ENCODE data around the gene ERMP1.

The ERMP1 gene

DNA sequence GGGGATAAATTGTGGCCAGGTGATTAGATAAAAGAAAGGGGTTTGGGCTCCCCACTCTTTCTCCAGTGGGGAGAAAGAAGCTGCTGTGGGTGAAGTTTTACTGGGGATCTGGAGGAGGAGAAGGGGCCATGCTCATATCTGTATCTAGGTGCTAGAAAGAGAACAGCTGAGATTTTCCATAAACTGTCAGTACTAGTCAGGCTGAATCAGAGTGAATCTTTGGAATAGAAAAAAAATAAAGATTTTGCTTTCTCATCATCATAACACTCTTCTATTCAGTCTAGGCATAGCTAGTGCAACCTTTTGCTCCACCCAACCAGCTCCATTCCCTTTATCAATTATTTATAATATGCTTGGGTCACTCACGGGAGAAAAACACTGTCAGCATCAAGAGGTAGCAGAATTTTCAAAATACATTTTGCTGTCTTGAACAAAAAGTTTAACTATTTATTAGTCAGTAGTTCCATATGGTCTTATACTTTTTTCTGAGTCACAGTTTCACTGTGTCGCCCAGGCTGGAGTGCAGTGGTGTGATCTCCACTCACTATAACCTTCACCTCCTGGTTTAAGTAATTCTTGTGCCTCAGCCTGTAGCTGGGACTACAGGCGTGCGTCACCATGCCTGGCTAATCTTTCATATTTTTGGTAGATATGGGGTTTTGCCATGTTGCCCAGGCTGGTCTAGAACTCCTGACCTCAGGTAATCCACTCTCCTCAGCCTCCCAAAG is 21.3 kb upstream of the ERMP1 start:
- no peak for DNase-seq (ENCODE audit: low read depth)

GRCh38 chr9:5853617-5854016 is 20.7 kb upstream of the ERMP1 start:
- no peak for DNase-seq (ENCODE audit: low read depth)

GRCh38 chr9:5852987-5853386 is 20.1 kb upstream of the ERMP1 start:
- DNase-seq (ENCODE audit: low read depth) = no peak

- peak; percentile 77 for DNase-seq (ENCODE audit: low read depth)
These were observed 18.5 kb upstream of the ERMP1 start for GRCh38 chr9:5851445-5851844.

- DNase-seq (ENCODE audit: low read depth) = no peak
These were observed 17.8 kb upstream of the ERMP1 start for GRCh38 chr9:5850724-5851122.

GRCh38 chr9:5848372-5848882 is 15.5 kb upstream of the ERMP1 start:
- DNase-seq (ENCODE audit: low read depth) = no peak

DNA sequence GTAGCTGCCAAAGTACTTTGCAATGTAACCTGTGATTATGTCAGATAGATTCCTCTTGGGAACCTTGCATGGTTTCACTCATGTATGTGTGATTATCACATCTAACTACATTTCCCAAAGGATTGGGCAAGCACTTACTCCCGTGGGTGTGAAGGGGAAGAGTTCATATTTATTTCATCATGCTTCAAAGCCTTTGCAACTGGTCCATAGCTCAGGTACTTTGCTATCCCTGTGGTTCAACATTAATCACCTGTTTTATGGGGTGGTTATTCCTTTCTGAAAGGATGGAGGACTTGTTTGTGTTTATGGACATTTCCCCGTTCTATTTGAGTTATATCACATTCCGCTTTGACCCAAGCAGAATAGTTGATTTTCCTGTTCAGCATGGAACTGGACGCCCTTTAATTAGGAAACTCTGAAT is 13.6 kb upstream of the ERMP1 start:
- no peak for DNase-seq (ENCODE audit: low read depth)

GRCh38 chr9:5846096-5846495 is 13.2 kb upstream of the ERMP1 start:
- DNase-seq (ENCODE audit: low read depth) = no peak

DNA sequence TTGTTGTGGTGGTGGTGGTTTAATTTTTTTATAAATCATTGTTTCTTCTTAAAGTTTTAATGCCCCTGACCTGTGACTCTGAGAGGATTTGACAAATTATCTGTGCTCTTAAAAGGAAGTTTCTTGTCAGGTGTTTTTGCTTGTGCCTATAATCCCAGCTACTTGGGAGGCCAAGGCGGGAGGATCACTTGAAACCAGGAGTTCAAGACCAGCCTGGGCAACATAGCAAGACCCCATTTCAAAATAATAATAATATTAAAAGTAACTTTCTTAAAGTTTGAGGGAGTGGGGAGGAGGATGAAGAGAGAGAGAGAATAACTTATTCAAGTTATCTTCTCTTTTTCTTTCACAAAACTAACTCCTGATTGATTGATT is 12.2 kb upstream of the ERMP1 start:
- DNase-seq (ENCODE audit: low read depth) = no peak

- no peak for DNase-seq (ENCODE audit: low read depth)
These were observed 11.0 kb upstream of the ERMP1 start for GRCh38 chr9:5843794-5844471.

- no peak for DNase-seq (ENCODE audit: low read depth)
These were observed 10.2 kb upstream of the ERMP1 start for GRCh38 chr9:5842929-5843793.

- DNase-seq (ENCODE audit: low read depth) = no peak
These were observed 9.1 kb upstream of the ERMP1 start for GRCh38 chr9:5841771-5842573.

DNA sequence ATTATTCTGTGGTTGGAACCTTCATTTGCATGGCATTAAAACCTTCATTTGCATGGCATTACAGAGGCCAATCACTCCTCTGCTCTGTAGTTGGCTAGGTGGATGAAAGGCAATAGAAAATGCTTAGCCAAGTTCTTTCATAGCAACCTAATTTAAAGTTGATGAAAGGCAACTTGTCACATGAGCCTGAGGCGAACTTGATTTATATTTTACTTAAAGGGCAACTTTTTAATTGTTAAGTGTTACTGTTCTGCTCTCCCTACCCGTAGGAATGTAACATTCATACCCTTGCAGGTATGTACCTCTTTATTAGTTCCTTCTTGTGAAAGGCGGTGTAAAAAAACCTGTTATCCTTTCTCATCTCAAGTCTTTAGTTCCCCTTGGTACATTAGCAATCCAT is 7.9 kb upstream of the ERMP1 start:
- DNase-seq (ENCODE audit: low read depth) = no peak

DNA sequence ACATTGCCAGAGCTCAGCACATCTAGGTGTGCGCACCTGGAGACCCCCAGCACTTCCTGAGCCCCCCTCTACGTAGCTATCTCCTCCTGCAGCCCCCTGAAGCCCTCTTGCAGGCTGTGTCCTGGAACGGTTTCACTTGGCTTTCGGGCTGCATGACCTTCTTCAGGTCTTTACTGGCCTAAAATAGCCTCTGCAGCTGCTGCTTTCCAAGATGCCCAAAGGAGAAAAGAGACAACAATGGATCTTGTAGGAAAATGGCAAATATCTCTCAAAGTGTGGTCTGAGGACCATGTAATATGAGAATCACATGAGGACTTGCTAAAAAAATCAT is 6.6 kb upstream of the ERMP1 start:
- no peak for DNase-seq (ENCODE audit: low read depth)

GRCh38 chr9:5838884-5839571 is 6.1 kb upstream of the ERMP1 start:
- DNase-seq (ENCODE audit: low read depth) = no peak

GRCh38 chr9:5835808-5836207 is 2.9 kb upstream of the ERMP1 start:
- DNase-seq (ENCODE audit: low read depth) = no peak

GRCh38 chr9:5834214-5834613 is 1.3 kb upstream of the ERMP1 start:
- DNase-seq (ENCODE audit: low read depth) = no peak

DNA sequence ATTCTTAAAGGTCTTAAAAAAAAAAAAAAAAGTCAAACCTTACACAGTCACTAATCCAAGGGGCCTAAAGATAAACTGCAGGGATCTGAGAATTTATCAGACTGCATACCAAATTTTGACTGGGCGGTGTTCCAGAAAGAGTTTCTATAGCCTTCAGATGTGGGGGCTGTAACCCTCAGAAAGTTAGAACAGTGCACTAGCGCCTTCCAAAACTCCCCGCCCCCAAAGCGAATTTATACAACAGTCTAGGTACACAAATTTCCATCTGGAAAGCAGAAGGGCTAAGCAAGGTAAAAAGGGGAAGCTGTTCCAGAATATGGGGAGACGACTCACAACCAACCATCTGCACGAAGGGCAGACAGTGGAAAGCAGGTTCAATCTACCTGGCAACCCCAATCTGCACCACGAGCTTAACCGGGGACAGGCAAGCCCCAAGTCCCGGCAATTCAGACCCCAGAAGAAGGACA is 813 bp downstream of the ERMP1 start:
- DNase-seq (ENCODE audit: low read depth) = no peak

DNA sequence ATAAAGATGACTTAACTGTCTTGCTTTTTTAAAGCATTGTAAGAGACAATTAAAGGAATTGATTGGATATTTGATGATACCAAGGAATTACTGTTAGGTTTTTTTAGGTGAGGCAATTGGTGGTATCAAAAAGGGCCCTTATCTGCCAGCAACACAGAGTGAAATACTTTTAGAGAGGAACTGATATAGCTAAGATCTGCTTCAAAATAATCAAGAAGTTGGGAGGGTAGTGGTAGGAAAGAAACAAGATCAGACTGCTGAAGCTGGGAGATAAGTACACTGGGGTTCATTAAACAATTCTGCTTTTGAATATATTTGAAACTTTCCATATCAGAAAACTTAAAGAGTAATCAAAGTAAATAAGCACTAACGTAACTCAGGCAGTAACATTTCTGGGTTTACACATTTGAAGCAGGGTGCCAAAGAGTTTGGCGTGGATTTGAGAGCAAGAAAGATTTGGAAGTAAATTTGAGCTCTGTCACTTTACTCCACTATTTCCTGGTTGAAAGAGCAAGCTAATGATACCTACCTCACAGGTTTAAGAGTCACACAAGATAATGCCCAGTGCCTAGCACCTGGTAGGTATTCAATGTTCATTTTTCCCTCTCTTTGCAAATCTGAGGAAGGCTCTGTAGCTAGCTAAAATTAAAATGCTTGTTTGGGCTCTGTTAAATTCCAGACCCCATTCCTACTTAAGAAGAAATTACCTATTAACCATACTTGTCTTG is 6.9 kb downstream of the ERMP1 start:
- DNase-seq (ENCODE audit: low read depth) = no peak

DNA sequence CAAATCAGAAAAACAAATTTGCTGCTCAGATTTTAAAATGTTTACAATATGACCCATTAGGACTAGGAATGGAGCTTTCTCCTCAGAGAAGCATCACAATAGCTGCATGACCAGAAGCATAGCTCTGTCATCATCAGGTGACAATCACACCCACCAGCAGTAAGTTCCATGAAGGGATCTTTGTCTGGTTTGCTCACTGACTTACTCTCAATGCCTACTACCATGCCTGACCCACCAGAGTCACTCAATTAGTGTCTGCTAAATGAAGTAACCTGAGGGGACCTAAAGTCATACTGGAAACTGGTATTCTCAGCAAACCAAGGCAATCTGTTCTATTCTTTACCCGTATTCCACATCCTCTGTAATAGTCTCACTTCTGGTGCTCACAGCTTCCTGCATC is 7.7 kb downstream of the ERMP1 start:
- no peak for DNase-seq (ENCODE audit: low read depth)

- no peak for DNase-seq (ENCODE audit: low read depth)
These were observed 12.5 kb downstream of the ERMP1 start for GRCh38 chr9:5820425-5820824.

Measured in stromal cell of bone marrow (primary cell).